GM19240 (cell line): Measurements from ENCODE around the gene CLN6.
"Not testable (repeated sequence)": the region's sequence is repeated elsewhere in the genome, so short reads cannot be mapped to it uniquely, and the experiment has no call there.

Experiments
- DNase-seq: peaks from one replicate; pipeline ENCODE4 v3.0.0; 2011; ENCODE audit warnings: low spot score; ENCODE audit not compliant: insufficient read length

The CLN6 gene

DNA sequence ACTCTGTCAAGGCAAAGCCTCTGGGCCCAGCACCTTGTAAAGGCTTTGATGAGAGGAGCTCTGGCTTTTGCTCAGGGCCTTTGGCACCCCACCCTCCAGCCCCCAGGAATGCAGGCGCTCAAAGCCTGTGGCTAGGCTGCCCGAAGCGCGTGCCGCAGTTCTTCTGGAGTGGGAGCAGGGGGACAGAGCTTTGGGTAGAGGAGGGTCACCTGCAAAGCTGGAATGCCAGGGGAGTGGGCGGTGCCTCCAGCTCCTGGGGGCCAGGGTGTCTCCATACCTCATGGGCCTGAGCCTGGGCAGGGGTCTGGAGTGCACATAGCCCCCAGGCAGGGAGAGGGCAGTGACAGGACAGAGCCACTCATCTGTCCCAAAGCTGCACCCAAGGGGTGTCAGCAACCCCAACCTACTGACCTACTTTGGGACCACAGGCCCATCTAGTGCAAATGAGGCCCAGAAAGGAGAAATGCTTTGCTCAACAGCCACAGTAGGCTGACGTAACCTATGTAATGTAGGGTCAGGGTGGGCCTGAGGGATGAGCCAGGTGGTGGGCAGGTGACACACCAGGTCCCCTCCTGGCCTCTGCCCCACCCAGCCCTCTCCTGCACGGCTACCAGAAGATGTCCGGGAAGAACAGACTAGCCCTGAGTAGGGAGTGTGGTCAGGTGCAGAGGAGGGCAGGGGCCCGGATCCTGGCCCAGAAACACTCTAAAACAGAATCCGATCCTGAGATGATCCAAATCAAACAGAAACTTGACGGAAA lies 22.2 kb downstream of the CLN6 start:
- no peak for DNase-seq

DNA sequence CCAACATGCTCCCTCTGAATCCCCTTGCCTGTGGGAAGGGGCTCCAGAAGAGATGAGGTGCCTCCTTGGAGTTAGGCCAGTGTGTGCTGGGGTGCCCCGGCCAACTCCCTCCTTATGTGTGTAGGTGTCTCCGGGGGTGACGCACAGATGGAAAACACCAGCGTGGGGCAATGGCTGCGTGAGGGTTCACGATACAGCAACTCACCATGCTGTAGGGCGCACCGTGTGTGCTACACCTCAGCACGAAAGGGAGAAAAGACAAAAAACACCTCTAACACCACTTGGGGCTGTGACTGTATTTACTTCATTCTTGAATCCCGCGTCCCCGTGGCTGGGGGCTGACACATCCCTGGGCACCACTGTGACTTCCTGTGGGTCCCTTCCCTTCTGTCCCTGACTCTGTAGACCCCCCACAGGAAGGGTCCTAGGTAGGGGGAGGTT lies 22.8 kb downstream of the CLN6 start:
- no peak for DNase-seq

DNA sequence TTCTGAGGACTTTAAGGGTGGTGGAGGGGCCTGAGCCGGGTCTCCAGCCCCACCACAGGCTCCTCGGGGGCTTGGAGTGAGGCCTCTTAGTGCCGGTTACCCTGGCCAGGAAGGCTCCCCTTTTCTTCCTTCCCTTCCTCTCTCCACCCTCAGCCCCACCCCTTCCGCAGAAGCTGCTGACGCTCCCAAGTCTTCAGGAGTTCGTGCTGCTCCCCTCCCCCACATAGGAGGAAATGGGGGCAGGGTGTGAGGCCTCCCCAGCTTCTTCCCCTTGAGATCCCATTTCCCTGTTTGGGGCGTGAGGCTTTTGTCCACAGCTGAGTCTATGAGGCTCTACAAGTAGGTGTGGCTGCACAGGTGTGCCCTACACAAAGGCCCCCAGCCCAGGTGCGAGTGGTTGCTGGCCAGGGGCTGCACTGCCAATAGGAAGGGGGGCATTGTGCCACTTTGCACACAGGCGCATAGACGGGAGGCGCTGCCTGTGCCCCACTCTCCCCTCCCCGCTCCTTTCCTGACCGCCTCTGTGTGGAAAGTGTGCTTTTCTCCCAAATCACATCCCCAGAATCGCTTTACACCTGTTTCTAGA lies 23.5 kb downstream of the CLN6 start:
- DNase-seq, result no peak

DNA sequence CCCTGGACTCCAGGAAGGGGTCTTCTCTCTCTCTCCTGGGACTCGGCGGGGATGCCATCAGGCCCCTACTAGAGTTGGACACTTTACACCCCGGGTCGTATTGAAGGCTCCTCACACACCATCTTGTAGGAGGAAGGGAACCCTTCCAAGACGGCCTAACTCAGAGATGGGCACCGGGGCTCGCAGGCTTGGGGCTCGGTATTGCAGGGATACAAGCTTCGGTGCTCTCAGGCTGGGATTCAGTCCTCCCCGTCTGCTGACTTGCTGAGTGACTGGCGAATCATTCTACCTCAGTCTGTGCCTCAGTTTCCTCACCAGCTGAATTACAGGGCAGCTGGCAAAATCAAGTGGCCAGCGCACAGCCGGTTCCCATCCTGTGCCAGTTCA lies 24.0 kb downstream of the CLN6 start:
- no peak for DNase-seq

DNA sequence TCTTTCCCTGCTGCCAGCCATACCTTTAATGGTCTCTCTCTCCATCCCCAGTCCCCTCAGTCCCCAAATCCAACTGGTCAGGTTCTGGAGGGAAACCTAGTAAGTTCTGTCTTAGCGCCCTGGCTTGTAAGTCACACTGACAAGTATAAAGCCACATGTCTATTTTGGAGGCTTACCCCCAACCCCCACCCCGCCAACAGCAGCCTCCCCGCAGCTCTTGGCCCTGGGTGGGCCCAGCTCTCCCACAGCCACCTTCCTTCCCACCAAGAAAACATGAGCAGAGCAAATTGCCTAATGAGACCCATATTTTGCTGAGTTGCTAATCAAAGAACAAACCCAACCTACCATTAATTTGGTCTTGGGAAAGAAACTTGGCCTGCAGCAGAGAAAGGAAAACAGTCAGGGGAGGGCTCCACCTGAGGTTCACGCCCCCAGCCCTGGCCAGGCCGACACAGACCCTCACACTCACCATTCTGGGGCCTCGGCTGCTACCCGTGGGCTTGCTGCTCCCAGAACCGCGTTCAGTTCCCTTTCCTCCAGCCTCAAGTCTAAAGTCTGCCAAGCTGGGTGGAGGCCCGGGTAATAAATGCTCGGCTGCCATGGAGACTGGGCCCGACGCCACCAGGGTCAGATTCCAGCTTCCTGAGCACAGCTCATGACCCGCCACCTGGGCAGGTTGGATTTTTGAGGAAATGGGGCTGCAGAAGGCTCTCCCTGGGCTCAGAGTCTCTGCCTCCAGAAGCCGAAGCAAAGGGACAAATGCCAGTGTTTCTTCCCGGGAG lies 24.6 kb downstream of the CLN6 start, which contains the start of gene CALML4:
CALML4 (minus strand) TSS at position 557 of the 782 bp plus-strand sequence; CDS start at position 472, 85 bp downstream.
- no peak for DNase-seq

DNA sequence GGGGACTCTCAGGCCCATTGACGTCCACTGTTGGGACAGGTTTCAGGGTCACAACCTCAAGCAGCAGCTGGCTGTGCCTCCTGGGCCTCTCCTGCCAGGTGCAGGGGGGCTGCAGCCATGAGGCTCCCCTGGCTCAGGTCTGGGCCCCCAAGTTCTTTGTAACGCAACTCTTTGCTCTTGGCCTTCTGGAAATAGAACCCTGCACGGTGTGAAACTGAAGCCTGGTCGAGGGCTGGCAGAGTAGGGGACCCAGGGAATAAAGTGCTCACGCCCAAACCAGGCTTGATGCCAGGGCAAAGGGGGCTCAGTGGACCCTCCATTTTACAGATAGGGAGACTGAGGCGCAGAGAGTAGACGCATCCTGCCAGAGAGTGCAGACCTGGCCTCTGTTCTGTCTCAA lies 25.2 kb downstream of the CLN6 start:
- no peak for DNase-seq

DNA sequence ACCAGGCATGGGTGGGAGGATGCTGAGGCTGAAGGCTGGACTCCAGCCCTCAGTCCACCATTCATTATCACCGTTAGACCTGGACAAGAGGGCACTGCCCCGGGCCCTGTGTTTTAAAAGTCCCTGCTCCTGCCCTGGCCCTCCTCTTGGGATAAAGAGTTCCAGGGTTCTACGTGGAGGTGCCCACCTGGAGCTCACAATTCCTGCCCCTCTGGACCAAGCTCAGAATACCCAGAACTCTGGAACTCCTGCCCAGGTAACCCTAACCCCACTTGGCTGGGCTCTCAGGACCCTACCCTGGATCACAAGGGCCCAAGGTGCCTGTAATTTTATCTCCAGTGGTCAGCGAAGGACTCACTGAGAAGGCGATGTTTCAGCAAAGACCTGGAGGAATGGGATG lies 25.6 kb downstream of the CLN6 start:
- DNase-seq, result no peak

DNA sequence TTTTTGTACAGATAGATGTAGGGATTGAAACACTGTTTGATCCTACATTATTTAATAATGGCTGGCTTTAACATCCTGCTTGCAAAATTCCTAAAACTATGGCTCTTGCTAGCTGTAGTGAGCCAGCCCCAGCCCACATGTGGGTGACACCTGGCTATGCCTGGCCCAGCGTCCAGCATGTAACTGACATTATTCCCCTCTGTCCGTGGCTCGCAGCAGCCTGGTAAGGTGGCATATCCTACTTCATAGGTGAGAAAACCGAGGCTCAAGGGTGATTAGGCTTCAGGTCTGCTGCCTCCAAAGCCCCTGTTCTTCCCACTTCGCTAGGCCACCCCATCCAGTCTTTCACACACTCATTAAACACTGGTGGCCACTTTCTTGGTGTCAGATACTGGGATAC lies 26.0 kb downstream of the CLN6 start:
- DNase-seq, result no peak

DNA sequence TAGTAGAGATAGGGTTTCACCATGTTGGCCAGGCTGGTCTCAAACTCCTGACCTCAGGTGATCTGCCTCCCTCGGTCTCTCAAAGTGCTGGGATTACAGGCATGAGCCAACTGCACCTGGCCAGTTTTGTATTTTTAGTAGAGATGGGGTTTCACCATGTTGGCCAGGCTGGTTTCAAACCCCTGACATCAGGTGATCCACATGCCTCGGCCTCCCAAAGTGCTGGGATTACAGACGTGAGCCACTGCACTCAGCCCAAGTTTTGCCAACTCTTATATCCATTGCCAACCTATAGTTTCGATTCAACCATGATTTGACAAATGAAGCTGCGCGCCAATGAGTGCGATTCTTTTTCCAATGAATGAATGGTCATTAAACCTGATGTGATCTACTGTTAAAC lies 26.5 kb downstream of the CLN6 start:
- DNase-seq, result not testable (repeated sequence)

DNA sequence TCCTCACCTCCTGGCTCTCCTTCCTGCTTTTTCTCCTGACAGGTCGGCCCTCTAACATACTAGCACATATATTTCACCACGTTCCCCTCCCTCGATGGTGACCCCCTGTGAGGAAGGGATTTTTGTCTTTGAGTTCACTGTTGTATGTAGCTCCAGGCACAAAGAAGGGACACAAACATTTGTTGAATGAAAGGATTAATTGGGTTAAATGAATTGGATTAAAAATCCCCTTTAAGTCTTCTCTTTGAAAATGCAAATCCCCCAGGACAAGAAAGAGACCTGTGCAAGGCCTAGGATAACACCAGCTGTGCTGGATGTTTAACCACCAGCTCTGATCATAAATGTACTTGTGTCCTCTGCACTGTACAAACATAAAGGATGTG lies 27.7 kb downstream of the CLN6 start:
- no peak for DNase-seq

DNA sequence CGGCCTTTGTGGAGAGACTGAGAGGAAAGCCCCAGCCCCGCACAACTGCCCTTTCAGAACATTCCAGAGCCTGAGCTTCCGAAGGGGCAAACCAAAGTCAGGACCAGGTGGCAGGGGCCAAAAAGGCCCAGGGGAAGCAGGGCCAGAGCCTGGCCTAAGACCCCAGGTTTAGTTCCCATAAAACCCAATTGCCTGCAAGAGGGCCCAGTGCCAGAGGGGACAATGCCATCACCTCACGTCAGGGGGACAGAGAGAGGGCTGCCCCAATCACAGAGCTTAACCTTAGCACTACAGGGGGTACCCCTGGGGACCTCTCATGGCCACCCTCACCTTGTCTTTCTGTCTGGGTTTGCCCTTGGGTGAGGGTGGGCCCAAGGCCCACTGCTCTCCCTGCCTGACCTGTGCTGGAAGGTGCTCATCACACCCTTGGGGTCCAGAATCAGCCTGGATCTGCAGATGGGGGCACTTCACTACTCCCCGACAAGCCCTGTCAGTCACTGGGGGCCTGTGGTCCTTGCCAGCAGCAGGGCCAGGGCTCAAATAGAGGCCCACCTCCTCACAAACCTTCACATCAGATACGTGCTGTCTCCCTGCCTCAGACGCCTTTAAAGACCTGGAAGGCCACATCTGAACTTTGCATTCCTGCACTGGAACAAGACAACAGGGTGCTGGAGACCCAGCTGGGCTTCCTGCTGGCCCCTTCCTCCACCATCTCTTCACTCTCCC lies 28.2 kb downstream of the CLN6 start:
- no peak for DNase-seq

DNA sequence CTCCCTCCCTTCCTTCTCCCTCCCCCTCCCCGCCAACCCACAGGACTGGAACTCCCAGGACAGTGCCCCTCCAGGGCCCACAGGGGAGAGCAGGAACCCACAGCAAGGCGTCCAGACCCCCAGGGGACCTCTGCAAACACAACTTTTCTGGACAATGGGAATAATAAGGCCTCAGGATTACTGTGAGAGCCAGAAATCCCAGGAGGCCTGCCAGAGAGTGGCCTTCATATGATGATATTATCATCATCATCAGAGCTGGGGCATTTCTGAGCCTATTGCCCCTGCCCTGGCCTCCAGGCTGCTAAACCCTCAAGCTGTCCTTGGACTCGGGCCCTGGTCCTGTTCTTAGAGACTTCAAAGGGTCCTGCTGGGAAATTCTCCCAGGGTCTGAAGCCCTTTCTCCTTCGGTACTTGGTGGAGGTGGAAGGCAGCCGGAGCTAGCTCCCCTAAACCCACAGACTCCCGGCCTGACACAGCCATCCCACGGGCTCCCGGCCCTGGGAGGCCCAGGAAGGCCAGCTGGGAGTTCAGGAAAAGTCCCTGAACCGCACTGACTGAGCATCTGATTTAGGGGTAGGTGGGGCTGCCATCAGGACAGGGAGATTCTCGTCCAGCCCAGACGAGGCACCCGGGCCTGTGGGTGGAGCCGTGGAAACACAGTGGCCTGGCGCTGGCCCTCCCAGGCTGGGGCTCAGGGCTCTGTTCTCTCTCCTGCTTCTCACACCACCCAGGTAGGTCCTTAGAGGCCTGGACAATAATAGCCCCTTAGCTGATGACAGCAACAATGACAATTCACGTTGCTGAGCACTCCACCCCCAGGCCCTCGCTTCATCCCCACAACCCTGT lies 29.3 kb downstream of the CLN6 start:
- DNase-seq, result no peak

DNA sequence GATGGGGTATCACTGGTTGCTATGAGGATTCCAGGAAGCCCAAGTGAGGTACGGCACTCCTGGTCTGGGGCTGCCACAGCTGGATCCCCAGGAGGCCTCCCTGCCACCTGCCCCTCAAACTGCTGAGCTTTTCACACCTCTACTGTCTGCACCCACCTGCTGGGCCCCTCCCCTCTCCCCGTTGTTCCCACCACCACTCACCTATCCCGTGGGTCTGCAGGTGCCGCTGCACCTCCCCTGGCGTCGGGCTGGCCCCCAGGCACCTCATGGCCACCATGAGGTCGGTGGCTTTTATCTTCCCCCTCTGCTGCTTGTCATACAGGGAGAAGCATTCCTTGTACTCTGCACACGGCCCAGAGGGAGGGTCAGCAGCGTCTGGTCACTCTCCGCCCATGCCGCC lies 30.2 kb downstream of the CLN6 start:
- no peak for DNase-seq

DNA sequence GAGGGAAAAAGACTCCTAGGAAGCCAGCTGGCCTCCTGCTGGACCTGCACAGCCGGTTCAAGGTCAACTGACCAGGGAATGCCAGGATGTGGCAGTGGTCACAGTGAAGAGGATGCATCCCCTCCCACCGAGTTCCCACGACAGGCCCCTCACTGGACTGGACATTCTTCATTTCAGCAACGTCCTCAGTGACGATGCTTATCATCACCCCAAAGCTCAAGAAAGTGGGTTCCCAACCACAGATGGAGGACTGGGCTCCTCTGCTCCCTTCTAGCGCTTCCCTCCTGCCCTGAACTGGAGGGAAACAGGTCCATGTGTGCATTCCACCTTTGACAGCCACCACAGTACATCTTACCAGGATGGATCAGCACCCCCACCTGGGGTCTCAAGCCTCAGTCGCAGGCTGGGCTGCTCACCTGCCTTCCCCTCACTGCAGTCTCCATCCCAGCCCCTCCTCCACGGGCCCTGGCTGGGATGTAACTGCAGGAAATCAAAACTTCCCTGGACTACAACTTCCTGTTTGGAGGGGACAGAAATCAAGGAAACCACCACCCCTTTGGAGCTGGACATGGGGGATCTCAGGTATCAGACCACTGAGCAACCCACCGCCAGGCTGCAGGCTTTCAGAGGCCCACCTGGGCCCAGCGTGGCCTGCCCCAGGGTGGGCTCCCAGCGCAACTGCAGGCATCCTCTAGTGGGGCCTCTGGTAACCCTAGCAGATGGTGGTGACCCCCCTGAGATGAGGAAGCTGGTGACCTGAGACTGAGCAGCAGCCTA lies 31.7 kb downstream of the CLN6 start:
- no peak for DNase-seq

DNA sequence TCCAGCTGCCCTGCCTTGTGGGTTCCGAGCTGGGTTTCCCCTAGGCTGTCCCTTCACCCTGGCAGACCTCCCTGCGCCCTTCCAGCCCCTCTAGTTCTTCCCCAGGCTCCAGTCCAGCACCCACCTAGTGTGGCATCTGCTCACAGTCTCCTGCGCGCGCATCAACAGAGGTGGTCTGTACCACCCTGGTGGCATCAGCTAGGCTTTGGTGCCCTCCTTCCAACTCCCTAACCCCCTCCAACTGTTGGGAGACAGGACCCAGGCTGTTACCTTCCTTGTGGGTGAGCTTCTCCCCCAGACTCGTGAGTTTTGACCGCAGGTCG lies 32.4 kb downstream of the CLN6 start:
- DNase-seq, result no peak

DNA sequence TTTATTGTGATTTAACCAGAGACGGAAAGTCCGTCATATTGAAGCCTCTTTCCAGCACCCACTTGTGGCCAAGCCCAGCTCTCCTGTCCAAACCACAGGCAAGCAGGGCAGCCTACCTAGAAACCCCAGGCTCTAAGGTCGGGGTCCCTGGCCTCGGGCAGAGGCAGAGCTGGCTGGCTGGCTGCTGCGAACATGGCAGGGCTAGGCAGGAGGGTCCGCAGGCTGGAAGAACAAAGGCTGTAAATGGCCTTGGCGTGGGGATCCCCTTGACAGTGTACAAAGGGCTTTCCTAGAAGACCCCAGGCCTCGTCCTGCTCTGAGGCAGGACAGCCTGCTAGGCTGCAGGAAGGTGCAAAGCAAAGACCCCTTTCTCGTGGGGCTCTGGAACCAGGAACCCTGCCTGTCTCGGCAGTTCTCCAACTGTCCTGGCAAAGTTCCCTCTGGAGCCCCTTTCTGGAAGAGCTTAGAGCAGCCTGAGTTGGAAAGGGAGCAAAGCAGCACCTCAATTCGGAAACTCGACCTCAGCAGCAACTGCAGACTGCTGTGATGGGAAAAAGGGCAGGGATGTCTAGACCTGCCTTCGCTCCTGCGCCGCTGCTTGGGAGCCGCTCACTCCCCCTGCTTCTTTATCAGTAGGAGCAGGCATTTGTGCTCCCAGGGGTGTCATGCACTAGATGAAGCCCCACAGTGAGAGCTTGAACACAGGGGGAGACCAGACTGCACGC lies 32.9 kb downstream of the CLN6 start:
- DNase-seq, result no peak

DNA sequence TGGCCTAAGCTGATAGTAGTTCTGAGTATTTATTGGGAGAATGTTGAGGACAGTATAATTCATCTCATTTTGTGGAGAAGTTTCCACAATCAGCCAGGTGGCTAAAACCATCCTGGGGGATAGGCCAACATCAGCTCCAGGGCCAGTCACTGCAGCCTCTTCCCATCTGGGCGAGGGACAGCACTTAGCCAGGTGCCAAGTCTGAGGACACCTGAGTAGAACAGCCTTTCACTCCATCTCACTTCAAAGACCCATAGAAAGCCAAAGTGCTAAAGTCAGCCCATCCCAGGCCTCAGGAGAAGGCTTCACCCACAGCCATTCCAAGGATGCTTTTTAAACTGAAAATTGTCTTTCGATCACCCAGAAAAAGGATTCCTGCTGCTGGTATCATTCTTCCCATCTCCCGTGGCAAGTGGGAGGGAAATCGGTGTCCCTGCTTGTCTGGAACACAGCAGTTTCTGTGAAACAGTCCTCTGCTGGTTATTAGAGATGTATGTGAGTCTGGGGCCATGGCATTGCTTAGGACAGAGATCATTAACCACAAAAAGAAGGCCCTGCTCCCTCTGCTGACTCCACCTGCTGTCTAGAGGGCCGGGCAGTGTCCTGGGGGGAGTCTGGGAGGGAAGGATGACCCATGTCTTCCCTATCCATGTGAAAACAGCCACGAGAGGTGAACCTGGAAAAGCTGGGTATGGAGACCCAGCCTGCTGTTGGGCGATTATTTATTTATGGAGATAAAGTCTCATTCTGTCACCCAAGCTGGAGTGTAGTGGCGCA lies 34.0 kb downstream of the CLN6 start:
- DNase-seq, result no peak

DNA sequence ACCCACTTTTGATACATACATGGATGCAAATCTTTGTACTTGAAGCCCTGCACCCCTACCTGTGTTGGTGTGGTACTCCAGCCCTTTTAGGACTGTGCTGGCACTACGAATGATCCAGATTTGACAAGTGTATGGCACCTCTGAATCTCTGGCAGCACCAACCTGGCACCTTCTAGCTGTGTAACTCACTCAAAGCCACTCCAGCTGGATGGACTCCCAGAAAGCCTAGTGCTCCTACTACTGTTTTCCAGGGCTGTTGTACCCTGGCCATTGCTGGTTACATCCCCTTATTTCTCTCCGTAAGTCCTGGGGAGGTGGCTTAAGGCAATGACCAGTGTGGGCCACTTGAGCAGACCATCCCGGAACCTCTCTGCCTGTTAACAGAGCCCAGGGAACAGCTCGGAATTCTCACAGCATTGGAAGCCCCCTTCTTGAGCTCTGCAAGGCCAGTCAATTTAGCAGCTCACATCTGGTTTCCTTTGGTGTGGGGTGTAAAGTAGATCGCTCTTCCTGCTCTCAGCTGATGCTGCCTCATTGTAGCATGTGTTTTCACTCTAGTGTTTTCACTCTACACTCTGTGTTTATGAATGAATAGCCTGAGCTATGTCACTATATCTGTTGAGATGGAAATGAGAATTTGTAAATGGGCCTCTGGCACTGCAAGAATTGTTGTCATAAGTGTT lies 36.6 kb downstream of the CLN6 start:
- no peak for DNase-seq
